Measurements from ENCODE around the gene ATG14.
"Not testable (repeated sequence)": the region's sequence is repeated elsewhere in the genome, so short reads cannot be mapped to it uniquely, and the experiment has no call there.

The ATG14 gene

GRCh38 chr14:55384536-55384935 is 27.1 kb downstream of the ATG14 start:
- Histone ChIP-seq H3K9ac (no peak overlapping the region), H3K9me3 (replicated peaks in 1 of 11) (no peaks in the 10 kb centered on the region), H4K20me1 (no peaks in the 10 kb centered on the region; a peak in 2 of 22 replicates), H3K4me1 (no peaks in the 10 kb centered on the region), H3K4me2 (no peak overlapping the region), H3K27ac (no peak overlapping the region), H3K36me3 (peaks cover 72 to 100% (median 90%) of the 10 kb centered on the region in 11 experiments), H3K4me3 (no peak overlapping the region), H3K27me3 (no peaks in the 10 kb centered on the region)
- no peak for TF ChIP-seq Cebpa-rat (IDR thresholded peaks at IDR 0.05)

- no peak for TF ChIP-seq Cebpa-rat (IDR thresholded peaks at IDR 0.05)
- H3K36me3 ChIP-seq, result peaks cover 73 to 100% (median 90%) of the 10 kb centered on the region in 11 experiments
- no peak overlapping the region for H3K27ac ChIP-seq
- H3K4me1 ChIP-seq, result no peaks in the 10 kb centered on the region
- H4K20me1 ChIP-seq, result no peaks in the 10 kb centered on the region; a peak in 2 of 22 replicates
- no peaks in the 10 kb centered on the region for H3K9me3 ChIP-seq (replicated peaks in 1 of 11)
- no peaks in the 10 kb centered on the region for H3K27me3 ChIP-seq
- no peak overlapping the region for H3K4me2 ChIP-seq
- H3K4me3 ChIP-seq, result no peak overlapping the region
- H3K9ac ChIP-seq, result no peak overlapping the region; a peak in 1 of 22 replicates
Measured at GRCh38 chr14:55383541-55384140, 28.0 kb downstream of the ATG14 start.

- not testable (repeated sequence) for H3K9ac ChIP-seq; H3K27ac ChIP-seq; H3K27me3 ChIP-seq; H3K4me3 ChIP-seq; H3K4me2 ChIP-seq; H3K4me1 ChIP-seq; H4K20me1 ChIP-seq; H3K9me3 ChIP-seq (replicated peaks in 1 of 11)
- H3K36me3 ChIP-seq, result peaks cover 75 to 100% (median 90%) of the 10 kb centered on the region in 11 experiments
Measured at GRCh38 chr14:55383056-55383466, 28.6 kb downstream of the ATG14 start.

- no peak for TF ChIP-seq Cebpa-rat (IDR thresholded peaks at IDR 0.05)
- no peak overlapping the region for H3K4me2 ChIP-seq
- peaks cover 76 to 100% (median 90%) of the 10 kb centered on the region in 11 experiments for H3K36me3 ChIP-seq
- no peaks in the 10 kb centered on the region for H3K9me3 ChIP-seq (replicated peaks in 1 of 11)
- no peak overlapping the region for H3K9ac ChIP-seq
- H4K20me1 ChIP-seq, result no peaks in the 10 kb centered on the region; a peak in 2 of 22 replicates
- H3K27ac ChIP-seq, result no peak overlapping the region
- H3K27me3 ChIP-seq, result no peaks in the 10 kb centered on the region
- H3K4me3 ChIP-seq, result no peak overlapping the region
- no peaks in the 10 kb centered on the region for H3K4me1 ChIP-seq
Measured at GRCh38 chr14:55382483-55382882, 29.1 kb downstream of the ATG14 start.

GRCh38 chr14:55381561-55381960 is 30.1 kb downstream of the ATG14 start:
- Histone ChIP-seq H3K9me3 (replicated peaks in 1 of 11) (no peaks in the 10 kb centered on the region), H3K27ac (no peak overlapping the region), H3K4me3 (no peak overlapping the region), H3K27me3 (no peaks in the 10 kb centered on the region), H3K4me1 (no peaks in the 10 kb centered on the region), H4K20me1 (no peaks in the 10 kb centered on the region; a peak in 2 of 22 replicates), H3K9ac (no peak overlapping the region), H3K4me2 (no peak overlapping the region), H3K36me3 (peaks cover 81 to 100% (median 95%) of the 10 kb centered on the region in 11 experiments)
- TF ChIP-seq Cebpa-rat (IDR thresholded peaks at IDR 0.05), result no peak

- Histone ChIP-seq H3K4me3 (no peak overlapping the region), H3K27me3 (no peaks in the 10 kb centered on the region), H3K9ac (no peak overlapping the region), H4K20me1 (no peaks in the 10 kb centered on the region; a peak in 2 of 22 replicates), H3K4me1 (no peaks in the 10 kb centered on the region), H3K27ac (no peak overlapping the region), H3K4me2 (no peak overlapping the region), H3K36me3 (peaks cover 81 to 100% (median 95%) of the 10 kb centered on the region in 11 experiments), H3K9me3 (replicated peaks in 1 of 11) (no peaks in the 10 kb centered on the region)
- TF ChIP-seq Cebpa-rat (IDR thresholded peaks at IDR 0.05), result no peak
Measured at GRCh38 chr14:55381040-55381439, 30.6 kb downstream of the ATG14 start.

GRCh38 chr14:55377236-55377635 is 34.4 kb downstream of the ATG14 start:
- no peak overlapping the region for H3K4me2 ChIP-seq
- no peaks in the 10 kb centered on the region for H3K9me3 ChIP-seq (replicated peaks in 1 of 11)
- peaks cover 69 to 97% (median 82%) of the 10 kb centered on the region in 11 experiments for H3K36me3 ChIP-seq

GRCh38 chr14:55374771-55375170 is 36.9 kb downstream of the ATG14 start:
- Histone ChIP-seq H3K27me3 (no peaks in the 10 kb centered on the region), H4K20me1 (no peaks in the 10 kb centered on the region; a peak in 1 of 22 replicates), H3K4me2 (no peak overlapping the region), H3K4me3 (no peak overlapping the region), H3K4me1 (peaks cover 0 to 7% (median 0%) of the 10 kb centered on the region in 10 experiments; a peak in 3 of 20 replicates), H3K9ac (no peak overlapping the region), H3K36me3 (peaks cover 56 to 97% (median 75%) of the 10 kb centered on the region in 11 experiments), H3K9me3 (replicated peaks in 1 of 11) (no peaks in the 10 kb centered on the region), H3K27ac (no peak overlapping the region)
- no peak for TF ChIP-seq Cebpa-rat (IDR thresholded peaks at IDR 0.05)

More at GRCh38 chr14:55377236-55377635, 34.4 kb downstream of the ATG14 start:
- Histone ChIP-seq H3K27ac (no peak overlapping the region), H3K27me3 (no peaks in the 10 kb centered on the region), H3K4me1 (peaks cover 0 to 7% (median 0%) of the 10 kb centered on the region in 10 experiments; a peak in 3 of 20 replicates), H4K20me1 (no peaks in the 10 kb centered on the region; a peak in 1 of 22 replicates), H3K9ac (no peak overlapping the region), H3K4me3 (no peak overlapping the region)
- no peak for TF ChIP-seq Cebpa-rat (IDR thresholded peaks at IDR 0.05)

- Histone ChIP-seq H3K4me2 (no peak overlapping the region), H3K4me1 (peaks cover 0 to 7% (median 0%) of the 10 kb centered on the region in 10 experiments; a peak in 3 of 20 replicates), H3K9me3 (replicated peaks in 1 of 11) (no peaks in the 10 kb centered on the region)
Measured at GRCh38 chr14:55373784-55374705, 37.6 kb downstream of the ATG14 start.

More at GRCh38 chr14:55373784-55374705, 37.6 kb downstream of the ATG14 start:
- Histone ChIP-seq H3K27me3 (no peaks in the 10 kb centered on the region), H3K4me3 (no peak overlapping the region), H3K36me3 (peaks cover 57 to 97% (median 75%) of the 10 kb centered on the region in 11 experiments), H3K27ac (no peak overlapping the region), H4K20me1 (no peaks in the 10 kb centered on the region; a peak in 1 of 22 replicates), H3K9ac (no peak overlapping the region)
- no peak for TF ChIP-seq Cebpa-rat (IDR thresholded peaks at IDR 0.05)

Measured in BLaER1 treated with 17β-estradiol and CSF1 and Interleukin-3, amounts not matched to agents 10 nM and 100 nM (cell line).